Stimulated activated CD8-positive, alpha-beta memory T cell treated with anti-CD3 and anti-CD28 coated beads, Interleukin-4, amount 100 ng/mL, for 4 hours (primary cell): Measurements from ENCODE around the gene SPINT2.

ENCODE experiments used
- DNase-seq, 2 donors: peaks; one replicate each; pipeline ENCODE4 v3.0.0-alpha.2; 2020; ENCODE audit warnings: low read depth in 2 of 2, low spot score in 1 of 2

The SPINT2 gene

GRCh38 chr19:38267761-38268483 is 3.5 kb downstream of the SPINT2 start:
- no peak for DNase-seq

- no peak for DNase-seq
These were observed 4.2 kb downstream of the SPINT2 start for GRCh38 chr19:38268539-38268938.

- DNase-seq = no peak
These were observed 6.3 kb downstream of the SPINT2 start for GRCh38 chr19:38270587-38271167.

- DNase-seq = no peak
These were observed 9.1 kb downstream of the SPINT2 start for GRCh38 chr19:38273499-38273898.

- DNase-seq = no peak
These were observed 10.4 kb downstream of the SPINT2 start for GRCh38 chr19:38274739-38275138.

GRCh38 chr19:38276942-38277517 is 12.7 kb downstream of the SPINT2 start:
- DNase-seq = no peak

GRCh38 chr19:38277549-38277948 is 13.2 kb downstream of the SPINT2 start:
- no peak for DNase-seq

- DNase-seq = no peak
These were observed 13.8 kb downstream of the SPINT2 start for GRCh38 chr19:38277969-38278680.

GRCh38 chr19:38278751-38279150 is 14.4 kb downstream of the SPINT2 start:
- DNase-seq = no peak

- no peak for DNase-seq
These were observed 15.9 kb downstream of the SPINT2 start for GRCh38 chr19:38280030-38280921.

GRCh38 chr19:38281811-38282566 is 17.6 kb downstream of the SPINT2 start:
- DNase-seq = no peak

GRCh38 chr19:38283271-38283670 is 18.9 kb downstream of the SPINT2 start:
- DNase-seq = no peak

- no peak for DNase-seq
These were observed 20.0 kb downstream of the SPINT2 start for GRCh38 chr19:38284422-38284821.

- DNase-seq = no peak
These were observed 21.2 kb downstream of the SPINT2 start for GRCh38 chr19:38285567-38285966.

- no peak for DNase-seq
These were observed 23.2 kb downstream of the SPINT2 start for GRCh38 chr19:38287604-38288003.

- no peak for DNase-seq
These were observed 23.9 kb downstream of the SPINT2 start for GRCh38 chr19:38288123-38288855.

- DNase-seq = no peak
These were observed 25.6 kb downstream of the SPINT2 start for GRCh38 chr19:38289955-38290354.

GRCh38 chr19:38290631-38291147 is 26.3 kb downstream of the SPINT2 start:
- no peak for DNase-seq

- DNase-seq = no peak
These were observed 27.5 kb downstream of the SPINT2 start for GRCh38 chr19:38291855-38292254.
